Naive B cell (primary cell): Measurements from ENCODE around the gene ADAM10. TPM values are rescaled to one million over a fixed set of nuclear protein-coding genes. Genes with fewer than 3 reads are reported as not detected.
"Not testable (repeated sequence)": the region's sequence is repeated elsewhere in the genome, so short reads cannot be mapped to it uniquely, and the experiment has no call there.

Source experiments
- ATAC-seq, 2 donors: fragments of 150-1000 bp; cut with Tn5 transposase; 2 replicates each; pipeline ENCODE4 v1.10.0; 2021; ENCODE audit warnings: low read depth in 2 of 2, mild to moderate bottlenecking in 2 of 2, moderate library complexity in 2 of 2
- DNase-seq: peaks from one replicate; pipeline ENCODE4 v3.0.0; 2022
- H3K27ac Mint-ChIP-seq, 6 donors: one replicate each; pipeline ENCODE4 v1.8.0; 2020 to 2022; ENCODE audit warnings: mild to moderate bottlenecking in 6 of 6, mixed read lengths in 6 of 6, moderate library complexity in 5 of 6, inconsistent platforms in 2 of 6
- H3K27me3 Mint-ChIP-seq, 3 donors: one replicate each; pipeline ENCODE4 v1.8.0; 2021 to 2022; ENCODE audit warnings: mixed read lengths in 3 of 3, mild to moderate bottlenecking in 1 of 3
- H3K36me3 Mint-ChIP-seq, 2 donors: one replicate each; pipeline ENCODE4 v1.8.0; 2020 to 2022; ENCODE audit warnings: mixed read lengths in 2 of 2, inconsistent platforms in 1 of 2, mild to moderate bottlenecking in 1 of 2
- H3K4me1 Mint-ChIP-seq, 3 donors: one replicate each; pipeline ENCODE4 v1.8.0; 2020 to 2022; ENCODE audit warnings: mixed read lengths in 3 of 3, inconsistent platforms in 1 of 3, mild to moderate bottlenecking in 1 of 3, moderate library complexity in 1 of 3
- H3K4me3 Mint-ChIP-seq, 8 donors: one replicate each; pipeline ENCODE4 v1.8.0; 2020 to 2022; ENCODE audit warnings: mild to moderate bottlenecking in 8 of 8, mixed read lengths in 8 of 8, moderate library complexity in 8 of 8, inconsistent platforms in 2 of 8
- H3K9me3 Mint-ChIP-seq, 7 donors: one replicate each; pipeline ENCODE4 v1.8.0; 2020 to 2022; ENCODE audit warnings: mixed read lengths in 7 of 7, mild to moderate bottlenecking in 5 of 7, inconsistent platforms in 2 of 7, moderate library complexity in 1 of 7
- polyA plus RNA-seq, 6 donors: library from polyadenylated mRNA; unstranded; fragments of 300-500 nt; fragmentation: Illumina TruSeq; gene quantifications; one replicate each; pipeline ENCODE4 v1.2.3, GENCODE V29; 2021; ENCODE audit warnings: low read depth in 6 of 6

ADAM10 gene
- polyA plus RNA-seq, 6 donors from 2014 or later = 112 to 148 (median 126) TPM

DNA sequence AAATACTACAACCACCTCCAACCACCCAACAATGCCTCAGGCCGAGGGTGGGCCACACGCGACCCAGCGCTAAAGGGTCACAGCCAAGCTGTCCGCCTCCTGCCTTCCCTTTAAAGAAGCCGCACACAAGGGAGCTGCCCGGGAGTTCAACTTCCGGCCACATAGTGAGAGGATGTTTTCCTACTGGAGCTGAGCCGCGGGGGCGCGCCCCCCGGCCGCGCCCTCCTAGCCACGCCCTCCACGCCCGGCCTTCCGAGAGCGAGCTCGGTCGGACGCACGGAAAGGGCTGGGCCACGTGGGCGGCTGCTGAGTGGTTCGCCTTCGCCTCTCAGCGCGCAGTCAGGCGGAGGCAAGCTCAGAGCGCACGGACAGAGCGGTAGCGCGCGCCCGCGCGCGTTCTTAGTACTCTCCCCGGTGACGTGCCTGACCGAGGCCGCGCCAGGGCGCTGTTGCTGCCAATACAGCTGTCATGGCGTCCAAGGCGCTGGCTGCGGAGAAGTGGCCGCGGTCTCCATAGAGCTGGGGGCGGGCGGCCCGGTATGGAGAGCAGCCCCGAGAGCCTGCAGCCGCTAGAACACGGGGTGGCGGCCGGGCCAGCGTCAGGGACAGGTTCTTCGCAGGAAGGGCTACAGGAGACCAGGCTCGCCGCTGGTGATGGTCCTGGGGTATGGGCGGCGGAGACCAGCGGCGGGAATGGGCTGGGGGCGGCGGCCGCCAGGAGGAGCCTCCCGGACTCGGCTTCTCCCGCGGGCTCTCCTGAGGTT, 21.5 kb upstream of the ADAM10 start, which contains the start of gene MINDY2:
MINDY2 (plus strand) TSS at position 446 of the 764 bp plus-strand sequence; CDS start at position 540, 94 bp downstream.
- Mint-ChIP-seq H3K4me3 (peak within 1 kb of the TSS in 3 of 8 donors; percentile 97 to 98 (median 98)), H3K27me3 (peaks cover 0 to 4% (median 0%) of the 10 kb centered on the region in 3 donors), H3K27ac (peak within 1 kb of the TSS; percentile 90 to 97 (median 96)), H3K4me1 (peaks cover 5 to 14% (median 8%) of the 10 kb centered on the region in 3 donors), H3K9me3 (no peaks in the 10 kb centered on the region), H3K36me3 (no peaks in the 10 kb centered on the region)
- ATAC-seq (peak; percentile 93 to 94), DNase-seq (peak; percentile 93)

GRCh38 chr15:58770519-58770856, 21.0 kb upstream of the ADAM10 start:
- peaks cover 0 to 4% (median 0%) of the 10 kb centered on the region in 3 donors for H3K27me3 Mint-ChIP-seq
- peak; percentile 39 to 40 for ATAC-seq

GRCh38 chr15:58768601-58769004, 19.1 kb upstream of the ADAM10 start:
- not testable (repeated sequence) for ATAC-seq, H3K27me3 Mint-ChIP-seq, H3K27ac Mint-ChIP-seq, DNase-seq, H3K36me3 Mint-ChIP-seq
- H3K4me1 Mint-ChIP-seq = peaks cover 5 to 14% (median 8%) of the 10 kb centered on the region in 3 donors
- peaks cover 0 to 11% (median 7%) of the 10 kb centered on the region in 7 donors for H3K9me3 Mint-ChIP-seq
- H3K4me3 Mint-ChIP-seq = peak overlapping the region in 1 of 8 donors; percentile 53

More at GRCh38 chr15:58770519-58770856, 21.0 kb upstream of the ADAM10 start:
- Mint-ChIP-seq H3K4me3 (peak overlapping the region in 3 of 8 donors; percentile 97 to 98 (median 98)), H3K4me1 (peaks cover 5 to 14% (median 8%) of the 10 kb centered on the region in 3 donors), H3K27ac (peak overlapping the region; percentile 82 to 97 (median 96)), H3K9me3 (peaks cover 0 to 5% (median 0%) of the 10 kb centered on the region in 7 donors), H3K36me3 (no peaks in the 10 kb centered on the region)
- DNase-seq = no peak

- Mint-ChIP-seq H3K27ac (peak overlapping the region in 1 of 6 donors; percentile 47), H3K27me3 (peaks cover 0 to 4% (median 0%) of the 10 kb centered on the region in 3 donors), H3K36me3 (peaks cover 0 to 5% of the 10 kb centered on the region in 2 donors), H3K9me3 (peaks cover 0 to 15% (median 10%) of the 10 kb centered on the region in 7 donors), H3K4me1 (peaks cover 0 to 7% (median 5%) of the 10 kb centered on the region in 3 donors), H3K4me3 (peak overlapping the region in 1 of 8 donors; percentile 22)
- ATAC-seq (no peak), DNase-seq (no peak)
These were observed 16.8 kb upstream of the ADAM10 start for GRCh38 chr15:58766290-58766689.

- Mint-ChIP-seq H3K4me3 (no peak overlapping the region), H3K9me3 (peaks cover 0 to 15% (median 10%) of the 10 kb centered on the region in 7 donors), H3K36me3 (peaks cover 0 to 5% of the 10 kb centered on the region in 2 donors), H3K27ac (no peak overlapping the region), H3K4me1 (no peaks in the 10 kb centered on the region), H3K27me3 (peaks cover 0 to 4% (median 0%) of the 10 kb centered on the region in 3 donors)
- ATAC-seq = no peak
- no peak for DNase-seq
These were observed 15.0 kb upstream of the ADAM10 start for GRCh38 chr15:58764468-58764867.

DNA sequence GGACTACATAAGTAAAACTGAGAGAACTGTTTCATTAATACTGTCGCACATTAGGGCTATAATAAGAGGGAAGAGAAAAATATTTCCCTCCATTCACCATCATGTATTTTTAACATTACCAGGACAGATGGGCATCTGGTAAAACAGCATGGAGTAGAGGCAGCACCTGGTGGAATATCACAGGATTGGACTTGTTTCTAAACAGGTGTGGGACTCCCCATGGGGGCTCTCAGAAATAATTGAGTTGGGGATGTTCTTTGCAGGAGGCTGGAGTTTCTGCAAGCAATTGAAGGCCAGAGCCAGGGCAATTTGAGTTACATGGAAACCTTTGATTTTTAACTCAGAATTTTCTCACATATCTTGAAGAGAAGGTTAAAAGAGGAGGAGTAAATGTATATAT, 13.2 kb upstream of the ADAM10 start:
- no peaks in the 10 kb centered on the region for H3K4me1 Mint-ChIP-seq
- no peak overlapping the region for H3K27ac Mint-ChIP-seq
- peaks cover 0 to 15% (median 10%) of the 10 kb centered on the region in 7 donors for H3K9me3 Mint-ChIP-seq
- no peak for DNase-seq
- H3K36me3 Mint-ChIP-seq = peaks cover 0 to 5% of the 10 kb centered on the region in 2 donors
- peaks cover 0 to 4% (median 0%) of the 10 kb centered on the region in 3 donors for H3K27me3 Mint-ChIP-seq
- no peak for ATAC-seq
- no peak overlapping the region for H3K4me3 Mint-ChIP-seq

DNA sequence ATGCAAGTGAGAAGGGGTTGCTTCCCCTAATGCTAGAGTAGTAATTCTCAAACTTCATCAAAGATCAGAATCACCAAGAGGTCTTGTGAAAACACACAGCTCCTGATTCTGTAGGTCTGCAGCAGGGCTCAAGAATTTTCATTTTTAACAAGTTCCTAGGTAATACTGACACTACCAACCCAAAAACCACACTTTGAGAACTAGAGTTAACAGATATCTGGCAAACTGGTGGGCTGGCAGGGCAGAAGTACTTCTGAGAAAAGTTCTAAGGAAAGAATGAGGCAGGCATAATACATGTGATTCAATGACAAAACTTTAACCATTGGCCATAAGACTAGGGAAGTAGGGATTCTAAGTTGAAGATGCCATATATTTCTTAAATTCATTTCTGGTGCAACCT, 12.8 kb upstream of the ADAM10 start:
- ATAC-seq (no peak), DNase-seq (no peak)
- no peak overlapping the region for H3K27ac Mint-ChIP-seq
- H3K27me3 Mint-ChIP-seq = peaks cover 0 to 4% (median 0%) of the 10 kb centered on the region in 3 donors
- H3K36me3 Mint-ChIP-seq = peaks cover 0 to 5% of the 10 kb centered on the region in 2 donors
- H3K4me3 Mint-ChIP-seq = no peak overlapping the region
- no peaks in the 10 kb centered on the region for H3K4me1 Mint-ChIP-seq
- H3K9me3 Mint-ChIP-seq = peaks cover 0 to 15% (median 10%) of the 10 kb centered on the region in 7 donors

- Mint-ChIP-seq H3K27ac (no peak overlapping the region), H3K4me3 (no peak overlapping the region), H3K36me3 (peaks cover 0 to 5% of the 10 kb centered on the region in 2 donors), H3K27me3 (no peaks in the 10 kb centered on the region), H3K4me1 (no peaks in the 10 kb centered on the region), H3K9me3 (peaks cover 0 to 15% (median 10%) of the 10 kb centered on the region in 7 donors)
- no peak for DNase-seq
- no peak for ATAC-seq
These were observed 11.5 kb upstream of the ADAM10 start for GRCh38 chr15:58761010-58761388.

DNA sequence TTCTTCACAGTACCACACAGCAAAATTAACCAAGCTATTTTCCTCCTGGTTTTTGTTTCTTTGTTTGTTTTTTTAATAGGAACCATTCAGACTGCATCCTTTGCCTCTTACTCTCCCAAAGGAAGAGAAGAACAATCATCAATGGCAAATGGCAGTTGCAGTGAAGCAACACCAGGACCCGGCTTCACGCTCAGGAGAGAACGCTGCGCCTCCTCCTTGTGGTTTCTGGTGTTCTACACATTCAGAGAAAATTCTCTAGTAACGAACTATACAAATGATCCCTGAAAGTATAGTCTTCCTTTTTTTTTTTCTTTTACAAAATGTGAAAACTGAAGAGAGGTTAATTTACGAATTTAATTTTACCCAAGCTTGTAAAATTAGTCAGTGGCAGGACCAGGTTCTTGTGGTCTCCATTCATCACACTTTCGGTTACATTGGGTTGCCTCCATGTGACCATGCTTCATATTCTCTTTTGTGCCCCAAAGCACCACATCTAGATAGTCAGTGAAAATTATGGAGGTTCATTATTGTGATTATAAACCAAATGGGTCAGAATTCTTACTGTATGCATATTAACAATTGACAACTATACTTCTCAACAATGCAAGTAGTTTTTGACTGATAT, 11.0 kb upstream of the ADAM10 start:
- DNase-seq = no peak
- no peak for ATAC-seq
- no peaks in the 10 kb centered on the region for H3K4me1 Mint-ChIP-seq
- H3K9me3 Mint-ChIP-seq = peaks cover 0 to 15% (median 6%) of the 10 kb centered on the region in 7 donors
- no peak overlapping the region for H3K4me3 Mint-ChIP-seq
- peaks cover 0 to 5% of the 10 kb centered on the region in 2 donors for H3K36me3 Mint-ChIP-seq
- no peak overlapping the region for H3K27ac Mint-ChIP-seq
- no peaks in the 10 kb centered on the region for H3K27me3 Mint-ChIP-seq

- Mint-ChIP-seq H3K27ac (no peak overlapping the region), H3K36me3 (no peaks in the 10 kb centered on the region), H3K4me1 (no peaks in the 10 kb centered on the region), H3K27me3 (no peaks in the 10 kb centered on the region), H3K9me3 (peaks cover 0 to 4% (median 0%) of the 10 kb centered on the region in 7 donors), H3K4me3 (no peak overlapping the region)
- ATAC-seq (no peak), DNase-seq (no peak)
These were observed 8.6 kb upstream of the ADAM10 start for GRCh38 chr15:58758141-58758540.

DNA sequence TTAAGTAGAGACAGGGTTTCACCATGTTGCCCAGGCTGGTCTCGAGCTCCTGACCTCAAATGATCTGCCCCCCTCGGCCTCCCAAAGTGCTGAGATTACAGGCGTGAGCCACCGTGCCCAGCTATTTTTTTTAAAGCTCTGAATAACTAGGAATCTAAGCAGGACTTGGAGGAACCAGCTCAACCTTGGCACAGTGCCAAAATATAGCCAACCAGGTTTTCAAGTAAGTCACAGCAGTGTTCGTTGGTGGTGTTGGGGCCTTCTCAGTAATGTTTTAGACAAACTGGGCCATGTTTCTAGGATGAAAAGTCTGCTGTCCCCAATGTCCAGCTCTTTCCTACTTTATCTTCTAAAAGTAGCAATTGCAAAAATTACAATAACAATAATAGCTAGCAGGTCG, 6.4 kb upstream of the ADAM10 start:
- DNase-seq (no peak), ATAC-seq (no peak)
- no peaks in the 10 kb centered on the region for H3K36me3 Mint-ChIP-seq
- H3K4me3 Mint-ChIP-seq = no peak overlapping the region
- H3K9me3 Mint-ChIP-seq = no peaks in the 10 kb centered on the region
- no peak overlapping the region for H3K27ac Mint-ChIP-seq
- no peaks in the 10 kb centered on the region for H3K4me1 Mint-ChIP-seq
- no peaks in the 10 kb centered on the region for H3K27me3 Mint-ChIP-seq

GRCh38 chr15:58755350-58755749, 5.8 kb upstream of the ADAM10 start:
- no peaks in the 10 kb centered on the region for H3K36me3 Mint-ChIP-seq
- no peak overlapping the region for H3K4me3 Mint-ChIP-seq
- no peak for ATAC-seq
- H3K27ac Mint-ChIP-seq = no peak overlapping the region
- H3K4me1 Mint-ChIP-seq = peaks cover 3 to 4% (median 3%) of the 10 kb centered on the region in 3 donors
- H3K27me3 Mint-ChIP-seq = no peaks in the 10 kb centered on the region
- H3K9me3 Mint-ChIP-seq = no peaks in the 10 kb centered on the region
- no peak for DNase-seq

DNA sequence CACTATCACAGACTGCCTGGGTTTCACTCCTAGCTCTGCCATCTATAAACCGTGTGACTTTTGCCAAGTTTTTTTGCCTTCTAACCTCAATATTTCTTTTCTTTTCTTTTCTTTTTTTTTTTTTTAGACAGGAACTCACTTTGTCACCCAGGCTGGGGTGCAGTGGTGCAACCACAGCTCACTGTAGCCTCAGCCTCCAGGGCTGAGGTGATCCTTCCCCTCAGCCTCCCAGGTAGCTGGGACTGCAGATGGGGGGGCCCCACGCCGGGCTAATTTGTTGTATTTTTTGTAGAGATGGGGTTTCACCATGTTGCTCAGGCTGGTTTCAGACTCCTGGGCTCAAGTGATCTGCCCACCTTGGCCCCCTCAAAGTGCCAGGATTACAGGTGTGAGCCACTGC, 3.2 kb upstream of the ADAM10 start:
- peaks cover 19 to 22% (median 20%) of the 10 kb centered on the region in 3 donors for H3K4me1 Mint-ChIP-seq
- no peak for DNase-seq
- peaks cover 0 to 8% of the 10 kb centered on the region in 2 donors for H3K36me3 Mint-ChIP-seq
- H3K4me3 Mint-ChIP-seq = no peak overlapping the region
- no peak for ATAC-seq
- H3K9me3 Mint-ChIP-seq = no peaks in the 10 kb centered on the region
- H3K27me3 Mint-ChIP-seq = no peaks in the 10 kb centered on the region
- H3K27ac Mint-ChIP-seq = no peak overlapping the region
